Muscle of leg (tissue), 11 donors: ENCODE data around the gene ACAD10. TPM values are rescaled to one million over a fixed set of nuclear protein-coding genes. Genes with fewer than 3 reads are reported as not detected.

ENCODE experiments used
- DNase-seq: peaks from one replicate; pipeline ENCODE4 v3.0.0; 2013
- H3K27ac ChIP-seq: one replicate; pipeline ENCODE4 v1.5.1; 2013; ENCODE audit warnings: mild to moderate bottlenecking, low read length, control low read depth
- H3K27me3 ChIP-seq: one replicate; pipeline ENCODE4 v1.6.1; 2013; ENCODE audit warnings: low read length; ENCODE audit not compliant: control insufficient read depth, insufficient read depth
- H3K36me3 ChIP-seq: one replicate; pipeline ENCODE4 v1.6.1; 2013; ENCODE audit warnings: low read length; ENCODE audit not compliant: control insufficient read depth, insufficient read depth
- H3K4me1 ChIP-seq: one replicate; pipeline ENCODE4 v1.6.1; 2013; ENCODE audit warnings: low read length; ENCODE audit not compliant: control insufficient read depth, insufficient read depth
- H3K4me3 ChIP-seq: one replicate; pipeline ENCODE4 v1.5.1; 2013; ENCODE audit warnings: low read length, control low read depth
- H3K9me3 ChIP-seq: replicated peaks from 2 replicates; pipeline ENCODE4 v1.6.1; 2013; ENCODE audit warnings: low read depth, low read length; ENCODE audit not compliant: control insufficient read depth
- WGBS: methylation state at CpG from one replicate; pipeline ENCODE4 v1.1.5; 2013; ENCODE audit warnings: missing lambda C conversion rate; ENCODE audit not compliant: insufficient coverage; 5-methylcytosine and 5-hydroxymethylcytosine counted together
- polyA plus RNA-seq, 8 donors: library from polyadenylated mRNA; unstranded; fragments of 120-200 nt; gene quantifications; one replicate each; pipeline versions ENCODE4 v1.2.1 to v1.2.3, GENCODE V29; 2013; ENCODE audit warnings: inconsistent platforms in 1 of 8, low replicate concordance in 1 of 8; ENCODE audit not compliant: insufficient read length in 8 of 8, insufficient read depth in 1 of 8
- total RNA-seq: library from RNA; stranded (reverse); fragments of 120-200 nt; gene quantifications from one replicate; pipeline ENCODE4 v1.2.4, GENCODE V29; 2013

ACAD10 gene
- total and polyA plus RNA-seq, 9 donors: 11.4 to 20.2 (median 15.8) TPM

DNA sequence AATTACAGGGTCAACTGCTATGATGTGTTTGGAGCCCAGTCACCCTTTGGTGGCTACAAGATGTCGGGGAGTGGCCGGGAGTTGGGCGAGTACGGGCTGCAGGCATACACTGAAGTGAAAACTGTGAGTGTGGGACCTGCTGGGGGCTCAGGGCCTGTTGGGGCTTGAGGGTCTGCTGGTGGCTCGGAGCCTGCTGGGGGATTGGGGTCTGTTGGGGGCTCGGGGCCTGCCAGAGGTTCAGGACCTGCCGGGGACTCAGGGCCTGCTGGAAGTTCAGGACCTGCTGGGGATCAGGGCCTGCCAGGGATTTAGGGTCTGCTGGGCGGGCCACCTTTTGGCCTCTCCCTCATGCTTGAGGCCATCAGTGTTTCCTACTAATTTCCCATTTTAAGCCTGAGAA lies 118.0 kb downstream of the ACAD10 start:
- WGBS: 95% methylated on average over 7 of the region's 8 CpGs
- no peaks in the 10 kb centered on the region for H3K4me1 ChIP-seq
- no peak for DNase-seq
- H3K9me3 ChIP-seq: no peaks in the 10 kb centered on the region
- H3K4me3 ChIP-seq: no peak overlapping the region
- no peaks in the 10 kb centered on the region for H3K27me3 ChIP-seq
- peaks cover 42% of the 10 kb centered on the region for H3K36me3 ChIP-seq
- no peak overlapping the region for H3K27ac ChIP-seq

DNA sequence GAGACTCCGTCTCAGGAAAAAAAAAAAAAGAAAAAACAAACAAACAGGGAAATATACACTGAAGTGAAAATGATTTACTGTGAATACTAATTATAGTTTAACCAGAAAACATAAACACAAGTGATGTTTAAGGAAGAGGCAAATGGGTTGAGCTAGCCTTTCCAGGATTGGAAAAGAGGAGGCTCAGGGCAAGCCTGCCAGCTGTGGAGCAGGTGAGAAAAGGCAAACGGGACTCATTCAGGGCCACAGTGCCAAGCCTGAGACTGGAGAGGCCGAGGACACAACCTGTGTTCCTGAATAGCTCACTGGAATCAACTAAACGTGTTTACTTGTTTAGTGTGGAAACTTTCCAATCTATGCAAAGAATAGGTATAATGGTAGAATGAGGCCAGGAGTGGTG lies 120.5 kb downstream of the ACAD10 start:
- H3K27me3 ChIP-seq: no peaks in the 10 kb centered on the region
- WGBS: 83% methylated on average over 2 of the region's 4 CpGs
- H3K36me3 ChIP-seq: peaks cover 21% of the 10 kb centered on the region
- no peak overlapping the region for H3K4me3 ChIP-seq
- no peak for DNase-seq
- no peak overlapping the region for H3K27ac ChIP-seq
- no peaks in the 10 kb centered on the region for H3K9me3 ChIP-seq
- H3K4me1 ChIP-seq: no peaks in the 10 kb centered on the region

Other genes starting within 250 kb of the ACAD10 start
- 32.3 TPM for gene ATXN2, start 86.7 kb upstream of the ACAD10 start, total RNA-seq
- gene ATXN2, start 86.7 kb upstream of the ACAD10 start, polyA plus RNA-seq: 10 to 100 TPM; 40.3 to 60.2 (median 52.5) TPM
- gene BRAP, start 97 bp upstream of the ACAD10 start, total RNA-seq: 15.4 TPM
- gene BRAP, start 97 bp upstream of the ACAD10 start, polyA plus RNA-seq: 10 to 100 TPM in 7 of 8 donors, 1 to 10 TPM in 1; 8.9 to 12.2 (median 11.7) TPM
- 14.6 TPM for gene ALDH2, start 80.9 kb downstream of the ACAD10 start, total RNA-seq
- 10 to 100 TPM; 28.4 to 52.6 (median 38.8) TPM for gene ALDH2, start 80.9 kb downstream of the ACAD10 start, polyA plus RNA-seq
- 34.2 TPM for gene MAPKAPK5, start 156.2 kb downstream of the ACAD10 start, total RNA-seq
- gene MAPKAPK5, start 156.2 kb downstream of the ACAD10 start, polyA plus RNA-seq: 10 to 100 TPM; 28.1 to 35.3 (median 30.0) TPM